ENCODE data around the gene TMIE.

Gene TMIE

GRCh38 chr3:46746711-46747110 lies 45.5 kb downstream of the TMIE start:
- Histone ChIP-seq H3K27me3 (ENCODE audit: control insufficient read depth, low read length) (no peaks in the 10 kb centered on the region), H3K27ac (ENCODE audit: low read depth, low read length) (no peak overlapping the region), H3K79me2 (ENCODE audit: control insufficient read depth, low read length) (no peaks in the 10 kb centered on the region), H3F3A (ENCODE audit: control insufficient read depth, insufficient read depth) (no peaks in the 10 kb centered on the region), H4K20me1 (ENCODE audit: control insufficient read depth, insufficient read depth, low read depth, low read length) (no peaks in the 10 kb centered on the region), H3K4me3 (ENCODE audit: low read length) (no peak overlapping the region), H3K4me2 (ENCODE audit: low read length) (no peak overlapping the region), H3K36me3 (ENCODE audit: control insufficient read depth, low read length) (no peaks in the 10 kb centered on the region), H3K4me1 (ENCODE audit: control insufficient read depth, low read length) (peaks cover 4% of the 10 kb centered on the region; the same call in 1 of the 2 replicates), H3K9me2 (replicated peaks; ENCODE audit: control insufficient read depth, low read length) (no peaks in the 10 kb centered on the region), H3K9me3 (ENCODE audit: control insufficient read depth, insufficient read depth, low read length) (no peaks in the 10 kb centered on the region)
- TF ChIP-seq, protein P1, sequence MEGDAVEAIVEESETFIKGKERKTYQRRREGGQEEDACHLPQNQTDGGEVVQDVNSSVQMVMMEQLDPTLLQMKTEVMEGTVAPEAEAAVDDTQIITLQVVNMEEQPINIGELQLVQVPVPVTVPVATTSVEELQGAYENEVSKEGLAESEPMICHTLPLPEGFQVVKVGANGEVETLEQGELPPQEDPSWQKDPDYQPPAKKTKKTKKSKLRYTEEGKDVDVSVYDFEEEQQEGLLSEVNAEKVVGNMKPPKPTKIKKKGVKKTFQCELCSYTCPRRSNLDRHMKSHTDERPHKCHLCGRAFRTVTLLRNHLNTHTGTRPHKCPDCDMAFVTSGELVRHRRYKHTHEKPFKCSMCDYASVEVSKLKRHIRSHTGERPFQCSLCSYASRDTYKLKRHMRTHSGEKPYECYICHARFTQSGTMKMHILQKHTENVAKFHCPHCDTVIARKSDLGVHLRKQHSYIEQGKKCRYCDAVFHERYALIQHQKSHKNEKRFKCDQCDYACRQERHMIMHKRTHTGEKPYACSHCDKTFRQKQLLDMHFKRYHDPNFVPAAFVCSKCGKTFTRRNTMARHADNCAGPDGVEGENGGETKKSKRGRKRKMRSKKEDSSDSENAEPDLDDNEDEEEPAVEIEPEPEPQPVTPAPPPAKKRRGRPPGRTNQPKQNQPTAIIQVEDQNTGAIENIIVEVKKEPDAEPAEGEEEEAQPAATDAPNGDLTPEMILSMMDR (IDR thresholded peaks at IDR 0.05; ENCODE audit: low read depth, low read length, poor library complexity, severe bottlenecking): no peak
- TF ChIP-seq EZH2phosphoT487 (IDR thresholded peaks at IDR 0.05; ENCODE audit: borderline replicate concordance, low read length): no peak

DNA sequence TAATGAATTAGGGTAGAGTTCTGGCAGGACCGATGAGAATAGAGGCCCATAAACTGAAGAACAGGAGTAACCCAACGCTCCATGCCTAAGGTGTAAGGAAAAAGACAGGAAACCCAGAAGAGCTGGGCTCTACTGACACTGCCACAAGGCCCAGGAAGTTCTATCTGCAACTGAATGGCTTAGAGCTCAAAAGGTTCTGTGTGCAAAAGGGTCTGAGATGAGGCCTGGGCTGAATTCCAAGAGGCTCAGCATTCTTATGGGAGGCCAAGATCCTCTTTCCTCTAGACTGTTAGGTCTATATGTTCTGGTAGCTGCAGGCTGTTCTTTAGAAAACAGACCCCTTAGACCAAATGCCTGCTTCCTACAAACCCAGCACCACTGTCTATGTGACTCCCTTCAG lies 47.0 kb downstream of the TMIE start:
- H4K20me1 ChIP-seq (ENCODE audit: control insufficient read depth, insufficient read depth, low read depth, low read length): no peaks in the 10 kb centered on the region
- peaks cover 4% of the 10 kb centered on the region; the same call in 1 of the 2 replicates for H3K4me1 ChIP-seq (ENCODE audit: control insufficient read depth, low read length)
- H3K9me3 ChIP-seq (ENCODE audit: control insufficient read depth, insufficient read depth, low read length): no peaks in the 10 kb centered on the region
- H3K36me3 ChIP-seq (ENCODE audit: control insufficient read depth, low read length): no peaks in the 10 kb centered on the region
- no peak overlapping the region for H3K4me3 ChIP-seq (ENCODE audit: low read length)
- no peaks in the 10 kb centered on the region for H3K27me3 ChIP-seq (ENCODE audit: control insufficient read depth, low read length)
- TF ChIP-seq, protein P1 (IDR thresholded peaks at IDR 0.05; ENCODE audit: low read depth, low read length, poor library complexity, severe bottlenecking): no peak
- no peak for TF ChIP-seq EZH2phosphoT487 (IDR thresholded peaks at IDR 0.05; ENCODE audit: borderline replicate concordance, low read length)
- no peaks in the 10 kb centered on the region for H3K9me2 ChIP-seq (replicated peaks; ENCODE audit: control insufficient read depth, low read length)
- no peak overlapping the region for H3K4me2 ChIP-seq (ENCODE audit: low read length)
- H3F3A ChIP-seq (ENCODE audit: control insufficient read depth, insufficient read depth): no peaks in the 10 kb centered on the region
- H3K27ac ChIP-seq (ENCODE audit: low read depth, low read length): no peak overlapping the region
- H3K79me2 ChIP-seq (ENCODE audit: control insufficient read depth, low read length): no peaks in the 10 kb centered on the region

DNA sequence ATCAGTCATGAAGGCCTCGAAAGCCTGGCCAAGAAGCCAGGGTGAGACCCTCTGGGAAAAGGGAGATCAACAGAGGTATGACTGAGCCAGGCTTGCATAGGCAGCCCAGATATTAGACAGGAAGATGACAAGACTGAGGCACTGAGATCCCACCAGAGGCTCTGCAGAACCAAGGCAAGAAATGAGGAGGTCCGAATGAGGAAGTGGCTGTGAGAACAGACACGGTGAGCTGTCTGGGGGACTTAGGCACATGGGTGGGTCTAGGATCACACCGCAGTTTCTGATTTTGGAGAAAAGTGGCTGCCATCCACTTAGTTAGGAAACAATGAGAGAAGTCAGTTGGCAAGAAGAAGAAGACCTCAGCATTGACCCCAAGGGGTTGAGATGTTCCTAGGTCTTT lies 47.9 kb downstream of the TMIE start:
- Histone ChIP-seq H3K27ac (ENCODE audit: low read depth, low read length) (no peak overlapping the region), H3K9me3 (ENCODE audit: control insufficient read depth, insufficient read depth, low read length) (no peaks in the 10 kb centered on the region), H3K36me3 (ENCODE audit: control insufficient read depth, low read length) (no peaks in the 10 kb centered on the region), H4K20me1 (ENCODE audit: control insufficient read depth, insufficient read depth, low read depth, low read length) (no peaks in the 10 kb centered on the region), H3K9me2 (replicated peaks; ENCODE audit: control insufficient read depth, low read length) (no peaks in the 10 kb centered on the region), H3K79me2 (ENCODE audit: control insufficient read depth, low read length) (no peaks in the 10 kb centered on the region), H3K4me1 (ENCODE audit: control insufficient read depth, low read length) (peaks cover 2% of the 10 kb centered on the region; the same call in 1 of the 2 replicates), H3K4me3 (ENCODE audit: low read length) (no peak overlapping the region), H3F3A (ENCODE audit: control insufficient read depth, insufficient read depth) (no peaks in the 10 kb centered on the region), H3K27me3 (ENCODE audit: control insufficient read depth, low read length) (no peaks in the 10 kb centered on the region), H3K4me2 (ENCODE audit: low read length) (no peak overlapping the region)
- TF ChIP-seq EZH2phosphoT487 (IDR thresholded peaks at IDR 0.05; ENCODE audit: borderline replicate concordance, low read length): no peak
- TF ChIP-seq, protein P1 (IDR thresholded peaks at IDR 0.05; ENCODE audit: low read depth, low read length, poor library complexity, severe bottlenecking): no peak
